ENCODE results near the gene DARS1.

GRCh38 chr2:135974036-135974435, 11.4 kb downstream of the DARS1 start:
- TF ChIP-seq CTCF (IDR thresholded peaks at IDR 0.05) (no peak), POLR2A (IDR thresholded peaks at IDR 0.05) (no peak)

All from vagina (tissue), 2 donors.